ENCODE data around the gene P4HTM.

The P4HTM gene

GRCh38 chr3:48966367-48966766, 23.7 kb upstream of the P4HTM start:
- ATAC-seq (replicated peaks) (peak; percentile 26), DNase-seq (no peak)
- Mint-ChIP-seq H3K27ac (peak overlapping the region in 1 of 2 donors; percentile 29), H3K4me3 (no peak overlapping the region), H3K9me3 (no peaks in the 10 kb centered on the region), H3K27me3 (no peaks in the 10 kb centered on the region), H3K4me1 (ENCODE audit: low read depth in 2 of 2) (peaks cover 4 to 12% of the 10 kb centered on the region in 2 donors), H3K36me3 (ENCODE audit: insufficient read depth) (peaks cover 79% of the 10 kb centered on the region)

DNA sequence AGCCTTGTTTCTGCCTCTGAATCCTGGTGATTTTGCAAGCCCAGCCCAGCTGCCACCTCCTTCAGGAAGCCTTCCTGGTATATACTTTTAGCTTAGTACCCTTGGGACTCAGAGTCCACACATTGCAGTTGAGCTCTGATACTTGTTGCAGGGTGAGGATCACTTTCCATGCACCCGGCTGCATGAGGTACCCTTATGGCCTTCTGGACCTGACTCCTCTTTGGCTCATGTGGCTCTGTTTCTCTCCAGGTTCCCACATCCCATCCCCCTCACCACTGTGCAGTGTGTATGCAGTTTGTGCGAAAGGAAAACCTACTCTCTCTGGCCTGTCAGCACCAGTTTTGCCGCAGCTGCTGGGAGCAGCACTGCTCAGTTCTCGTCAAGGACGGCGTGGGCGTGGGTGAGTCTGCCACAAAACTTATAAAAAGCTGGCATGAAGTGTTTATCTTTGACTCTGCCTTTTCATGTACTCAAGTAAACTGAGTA, 23.1 kb upstream of the P4HTM start:
- no peak overlapping the region for H3K4me3 Mint-ChIP-seq
- H3K27ac Mint-ChIP-seq = peak overlapping the region; percentile 29 to 72
- no peaks in the 10 kb centered on the region for H3K9me3 Mint-ChIP-seq
- H3K4me1 Mint-ChIP-seq (ENCODE audit: low read depth in 2 of 2) = peaks cover 4 to 12% of the 10 kb centered on the region in 2 donors
- no peak for ATAC-seq (replicated peaks)
- no peak for DNase-seq
- no peaks in the 10 kb centered on the region for H3K27me3 Mint-ChIP-seq
- peaks cover 80% of the 10 kb centered on the region for H3K36me3 Mint-ChIP-seq (ENCODE audit: insufficient read depth)

- no peak for ATAC-seq (replicated peaks)
- peaks cover 2 to 8% of the 10 kb centered on the region in 2 donors for H3K4me1 Mint-ChIP-seq (ENCODE audit: low read depth in 2 of 2)
- H3K36me3 Mint-ChIP-seq (ENCODE audit: insufficient read depth) = peaks cover 84% of the 10 kb centered on the region
- no peak overlapping the region for H3K27ac Mint-ChIP-seq
- H3K4me3 Mint-ChIP-seq = no peak overlapping the region
- H3K9me3 Mint-ChIP-seq = no peaks in the 10 kb centered on the region
- no peak for DNase-seq
- H3K27me3 Mint-ChIP-seq = no peaks in the 10 kb centered on the region
These were observed 19.5 kb upstream of the P4HTM start for GRCh38 chr3:48970586-48970985.

GRCh38 chr3:48974076-48974864, 15.8 kb upstream of the P4HTM start:
- Mint-ChIP-seq H3K9me3 (no peaks in the 10 kb centered on the region), H3K36me3 (ENCODE audit: insufficient read depth) (peaks cover 88% of the 10 kb centered on the region), H3K27ac (no peak overlapping the region), H3K4me3 (no peak overlapping the region), H3K4me1 (ENCODE audit: low read depth in 2 of 2) (no peaks in the 10 kb centered on the region), H3K27me3 (no peaks in the 10 kb centered on the region)
- ATAC-seq (replicated peaks) (no peak), DNase-seq (no peak)

DNA sequence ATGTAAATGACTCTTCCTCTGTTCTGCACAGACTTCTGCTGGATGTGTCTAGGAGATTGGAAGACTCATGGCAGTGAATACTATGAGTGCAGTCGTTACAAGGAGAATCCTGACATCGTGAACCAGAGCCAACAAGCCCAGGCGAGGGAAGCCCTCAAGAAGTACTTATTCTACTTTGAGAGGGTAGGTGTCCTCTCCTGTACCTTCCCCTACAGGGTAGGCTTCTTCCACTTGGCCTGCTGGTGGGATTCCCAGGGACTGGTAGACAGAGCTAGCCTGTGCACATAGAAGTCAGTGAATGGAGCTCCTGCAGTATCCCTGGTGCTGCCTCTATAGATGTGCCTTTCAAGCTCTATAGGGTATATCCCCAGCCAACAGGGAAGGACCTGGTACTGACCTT, 10.6 kb upstream of the P4HTM start:
- Mint-ChIP-seq H3K4me1 (ENCODE audit: low read depth in 2 of 2) (no peaks in the 10 kb centered on the region), H3K27ac (no peak overlapping the region), H3K4me3 (no peak overlapping the region), H3K36me3 (ENCODE audit: insufficient read depth) (peaks cover 84% of the 10 kb centered on the region), H3K9me3 (no peaks in the 10 kb centered on the region), H3K27me3 (no peaks in the 10 kb centered on the region)
- DNase-seq (no peak), ATAC-seq (replicated peaks) (no peak)

DNA sequence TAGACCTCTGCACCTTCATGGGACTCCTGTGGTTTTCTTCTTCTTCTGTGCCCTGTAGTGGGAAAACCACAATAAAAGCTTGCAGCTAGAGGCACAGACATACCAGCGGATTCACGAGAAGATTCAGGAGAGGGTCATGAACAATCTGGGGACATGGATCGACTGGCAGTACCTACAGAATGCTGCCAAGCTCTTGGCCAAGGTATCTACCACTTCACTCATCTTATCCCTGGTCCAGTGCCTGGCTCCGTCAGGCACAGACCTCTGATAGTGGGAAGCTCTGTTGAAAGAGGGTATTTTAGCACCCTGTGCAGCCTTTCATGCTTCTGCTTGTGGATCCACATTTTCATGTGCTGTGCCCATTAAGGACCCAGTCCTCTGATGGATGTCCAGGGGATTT, 9.7 kb upstream of the P4HTM start:
- DNase-seq (no peak), ATAC-seq (replicated peaks) (no peak)
- Mint-ChIP-seq H3K36me3 (ENCODE audit: insufficient read depth) (peaks cover 76% of the 10 kb centered on the region), H3K27me3 (no peaks in the 10 kb centered on the region), H3K27ac (peak overlapping the region in 1 of 2 donors; percentile 25), H3K4me3 (no peak overlapping the region), H3K4me1 (ENCODE audit: low read depth in 2 of 2) (no peaks in the 10 kb centered on the region), H3K9me3 (no peaks in the 10 kb centered on the region)

DNA sequence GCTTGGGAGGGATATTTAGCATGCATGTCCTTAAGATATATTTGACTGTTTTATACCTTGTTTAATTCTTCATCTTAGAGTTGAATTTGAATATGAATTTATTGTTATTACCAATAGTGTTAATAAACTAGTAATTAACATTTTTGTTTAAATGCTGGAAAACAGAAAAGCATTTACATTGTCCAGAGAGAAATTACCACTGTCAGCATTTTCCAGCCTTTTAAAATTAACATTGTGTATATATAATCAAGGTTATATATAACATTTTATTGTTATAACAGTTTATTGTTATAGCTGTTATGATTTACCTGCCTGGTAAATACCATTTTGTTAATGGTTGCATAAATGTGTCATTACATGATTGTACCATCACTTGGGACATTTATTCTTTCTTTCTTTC, 8.0 kb upstream of the P4HTM start:
- peaks cover 70% of the 10 kb centered on the region for H3K36me3 Mint-ChIP-seq (ENCODE audit: insufficient read depth)
- no peak overlapping the region for H3K4me3 Mint-ChIP-seq
- ATAC-seq (replicated peaks) = no peak
- DNase-seq = no peak
- H3K27ac Mint-ChIP-seq = peak overlapping the region; percentile 13 to 73
- H3K9me3 Mint-ChIP-seq = no peaks in the 10 kb centered on the region
- H3K27me3 Mint-ChIP-seq = no peaks in the 10 kb centered on the region
- H3K4me1 Mint-ChIP-seq (ENCODE audit: low read depth in 2 of 2) = no peaks in the 10 kb centered on the region

DNA sequence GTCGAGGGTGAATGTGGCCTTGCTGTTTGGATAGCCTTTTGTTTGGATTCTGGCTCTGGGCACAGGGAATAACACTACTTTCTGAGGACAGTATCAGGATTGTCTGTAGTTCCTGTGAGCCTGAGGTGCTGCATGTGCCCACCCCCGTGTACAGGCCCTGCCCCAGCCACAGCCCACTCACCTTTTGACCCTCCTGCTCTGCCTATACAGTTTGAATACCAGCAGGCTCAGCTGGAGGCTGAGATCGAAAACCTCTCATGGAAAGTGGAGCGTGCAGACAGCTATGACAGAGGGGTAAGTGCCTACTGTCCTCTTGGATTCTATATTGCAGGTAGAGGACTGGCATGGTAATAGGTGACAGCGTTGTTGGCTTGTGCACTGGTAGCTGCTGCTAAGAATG, 7.4 kb upstream of the P4HTM start:
- ATAC-seq (replicated peaks) (no peak), DNase-seq (no peak)
- Mint-ChIP-seq H3K27ac (peak overlapping the region; percentile 13 to 73), H3K4me3 (no peak overlapping the region), H3K9me3 (no peaks in the 10 kb centered on the region), H3K36me3 (ENCODE audit: insufficient read depth) (peaks cover 65% of the 10 kb centered on the region), H3K27me3 (no peaks in the 10 kb centered on the region), H3K4me1 (ENCODE audit: low read depth in 2 of 2) (peaks cover 2% of the 10 kb centered on the region in 2 donors)

- H3K4me3 Mint-ChIP-seq = no peak overlapping the region
- no peaks in the 10 kb centered on the region for H3K27me3 Mint-ChIP-seq
- H3K9me3 Mint-ChIP-seq = no peaks in the 10 kb centered on the region
- H3K4me1 Mint-ChIP-seq (ENCODE audit: low read depth in 2 of 2) = peaks cover 5 to 6% of the 10 kb centered on the region in 2 donors
- H3K27ac Mint-ChIP-seq = peak overlapping the region in 1 of 2 donors; percentile 73
- no peak for ATAC-seq (replicated peaks)
- peaks cover 62% of the 10 kb centered on the region for H3K36me3 Mint-ChIP-seq (ENCODE audit: insufficient read depth)
- no peak for DNase-seq
These were observed 6.9 kb upstream of the P4HTM start for GRCh38 chr3:48983096-48983495.

- Mint-ChIP-seq H3K9me3 (no peaks in the 10 kb centered on the region), H3K27ac (no peak overlapping the region), H3K36me3 (ENCODE audit: insufficient read depth) (peaks cover 51% of the 10 kb centered on the region), H3K4me1 (ENCODE audit: low read depth in 2 of 2) (peaks cover 14 to 15% of the 10 kb centered on the region in 2 donors), H3K4me3 (no peak overlapping the region), H3K27me3 (no peaks in the 10 kb centered on the region)
- ATAC-seq (replicated peaks) (no peak), DNase-seq (no peak)
These were observed 5.4 kb upstream of the P4HTM start for GRCh38 chr3:48984663-48985062.

DNA sequence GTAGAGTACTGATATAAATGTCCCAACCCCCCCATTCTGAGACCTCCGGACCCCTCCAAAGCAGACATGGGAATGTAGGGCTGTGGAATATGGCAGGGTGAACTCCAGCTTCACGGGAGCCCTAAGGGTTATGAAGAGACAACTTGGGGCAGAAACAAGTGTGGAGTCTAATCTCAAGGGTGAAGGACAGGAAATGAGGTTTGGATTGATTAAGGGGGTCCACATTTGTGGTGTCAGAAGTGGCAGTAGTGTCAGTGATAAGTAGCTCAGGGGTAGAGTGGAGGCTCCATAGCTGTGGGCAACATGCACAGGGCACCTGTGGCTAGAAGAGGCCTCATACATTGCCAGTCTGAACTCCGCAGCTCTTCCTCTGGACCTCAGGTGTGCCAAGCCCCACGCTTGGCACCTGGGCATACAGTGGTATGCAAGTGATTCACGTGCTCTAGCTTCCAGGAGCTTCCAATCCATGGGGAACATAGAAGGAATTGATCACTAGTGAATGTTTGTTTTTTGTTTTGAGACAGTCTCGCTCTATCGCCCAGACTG, 4.1 kb upstream of the P4HTM start:
- ATAC-seq (replicated peaks) = no peak
- Mint-ChIP-seq H3K27ac (peak overlapping the region; percentile 21 to 60), H3K4me1 (ENCODE audit: low read depth in 2 of 2) (peaks cover 18 to 19% of the 10 kb centered on the region in 2 donors), H3K27me3 (no peaks in the 10 kb centered on the region), H3K36me3 (ENCODE audit: insufficient read depth) (peaks cover 42% of the 10 kb centered on the region), H3K4me3 (no peak overlapping the region), H3K9me3 (no peaks in the 10 kb centered on the region)
- no peak for DNase-seq

DNA sequence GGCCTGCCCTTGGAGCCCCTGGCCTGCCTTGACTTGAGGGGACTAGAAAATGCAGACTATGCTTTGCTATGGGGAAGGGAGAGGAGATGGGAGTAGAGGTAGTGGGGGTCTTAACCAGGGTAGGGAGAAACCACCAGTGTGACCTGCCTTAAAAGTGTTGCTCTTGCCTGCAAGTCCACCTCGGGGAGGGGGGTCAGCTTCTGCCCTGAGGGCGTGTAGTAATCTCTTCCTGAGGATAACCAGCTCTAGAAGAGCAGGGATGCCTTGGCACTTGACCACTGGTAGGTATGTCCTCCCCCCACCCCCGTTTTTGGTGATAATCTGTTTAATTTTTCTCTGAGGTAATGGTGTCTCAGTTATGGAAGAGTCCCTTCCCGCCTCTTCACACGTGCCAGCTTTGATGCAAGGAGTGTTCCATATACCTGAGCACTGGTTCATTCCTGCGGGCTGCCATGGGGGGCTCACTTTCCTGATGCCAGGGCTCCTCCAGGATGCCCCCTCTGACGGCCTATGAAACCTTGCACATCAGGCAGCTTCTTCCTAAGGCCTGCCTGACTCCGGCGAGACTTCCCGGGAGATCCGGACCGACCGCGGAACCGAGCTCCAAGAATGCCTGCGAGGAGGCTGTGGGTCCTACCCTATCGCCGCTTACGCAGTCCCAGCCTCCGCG, 780 bp upstream of the P4HTM start:
- Mint-ChIP-seq H3K9me3 (no peaks in the 10 kb centered on the region), H3K4me1 (ENCODE audit: low read depth in 2 of 2) (peaks cover 32% of the 10 kb centered on the region in 2 donors), H3K27ac (peak overlapping the region; percentile 79 to 93), H3K36me3 (ENCODE audit: insufficient read depth) (peaks cover 20% of the 10 kb centered on the region), H3K27me3 (no peaks in the 10 kb centered on the region), H3K4me3 (peak overlapping the region; percentile 89 to 91)
- ATAC-seq (replicated peaks) (peak; percentile 0), DNase-seq (no peak)

DNA sequence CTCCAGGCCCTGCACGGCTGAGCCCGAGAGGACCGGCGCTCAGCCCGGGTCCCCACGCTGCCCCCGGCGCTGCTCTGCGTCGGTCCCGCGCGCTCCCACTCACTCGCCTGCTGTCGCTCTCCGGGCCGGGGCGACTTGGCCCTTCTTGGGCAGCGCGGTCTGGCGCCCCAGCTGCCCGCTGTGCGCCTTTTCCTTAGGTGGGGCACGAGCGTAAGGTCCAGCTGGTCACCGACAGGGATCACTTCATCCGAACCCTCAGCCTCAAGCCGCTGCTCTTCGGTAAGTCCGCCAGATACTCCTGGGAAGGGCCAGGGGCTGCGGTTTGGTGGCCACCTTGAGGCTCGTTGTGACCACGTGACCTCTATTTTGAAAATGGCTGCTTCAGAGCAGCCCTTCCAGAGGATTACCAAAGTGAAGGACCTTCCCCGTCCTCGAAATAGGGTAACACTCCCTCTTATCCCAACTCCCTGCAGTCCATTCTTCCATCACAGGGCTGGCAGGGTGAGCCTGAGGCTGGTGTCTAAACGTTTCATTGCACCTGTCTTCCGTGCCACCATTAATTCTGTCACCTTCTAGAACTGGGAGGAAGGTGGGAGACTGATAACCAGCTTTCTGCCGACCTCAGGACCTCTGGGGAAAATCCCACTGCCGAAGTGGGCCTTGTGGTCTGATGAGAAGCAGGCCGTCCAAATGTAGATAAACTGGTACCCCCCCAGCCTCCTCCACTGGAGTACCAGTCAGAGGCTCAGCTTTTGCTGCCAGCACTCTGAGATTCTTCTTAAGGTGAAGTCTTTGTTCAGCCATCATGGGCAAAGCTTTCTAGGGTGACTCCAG, 812 bp downstream of the P4HTM start:
- Mint-ChIP-seq H3K9me3 (no peaks in the 10 kb centered on the region), H3K4me1 (ENCODE audit: low read depth in 2 of 2) (peaks cover 34 to 36% of the 10 kb centered on the region in 2 donors), H3K27me3 (no peaks in the 10 kb centered on the region), H3K36me3 (ENCODE audit: insufficient read depth) (peaks cover 32% of the 10 kb centered on the region), H3K27ac (peak overlapping the region; percentile 91 to 93), H3K4me3 (peak overlapping the region; percentile 91 to 94)
- ATAC-seq (replicated peaks) = peak; percentile 23
- DNase-seq = peak in 1 of 3 experiments; percentile 14

Measured in effector memory CD8-positive, alpha-beta T cell (primary cell).